ENCODE data around the gene GALNT7. TPM values are rescaled to one million over a fixed set of nuclear protein-coding genes. Genes with fewer than 3 reads are reported as not detected.

The GALNT7 gene
- polyA plus RNA-seq, 1 of the 3 experiments (the other 2 are of a cell fraction), result 14.8 TPM

- TF ChIP-seq, protein P1, sequence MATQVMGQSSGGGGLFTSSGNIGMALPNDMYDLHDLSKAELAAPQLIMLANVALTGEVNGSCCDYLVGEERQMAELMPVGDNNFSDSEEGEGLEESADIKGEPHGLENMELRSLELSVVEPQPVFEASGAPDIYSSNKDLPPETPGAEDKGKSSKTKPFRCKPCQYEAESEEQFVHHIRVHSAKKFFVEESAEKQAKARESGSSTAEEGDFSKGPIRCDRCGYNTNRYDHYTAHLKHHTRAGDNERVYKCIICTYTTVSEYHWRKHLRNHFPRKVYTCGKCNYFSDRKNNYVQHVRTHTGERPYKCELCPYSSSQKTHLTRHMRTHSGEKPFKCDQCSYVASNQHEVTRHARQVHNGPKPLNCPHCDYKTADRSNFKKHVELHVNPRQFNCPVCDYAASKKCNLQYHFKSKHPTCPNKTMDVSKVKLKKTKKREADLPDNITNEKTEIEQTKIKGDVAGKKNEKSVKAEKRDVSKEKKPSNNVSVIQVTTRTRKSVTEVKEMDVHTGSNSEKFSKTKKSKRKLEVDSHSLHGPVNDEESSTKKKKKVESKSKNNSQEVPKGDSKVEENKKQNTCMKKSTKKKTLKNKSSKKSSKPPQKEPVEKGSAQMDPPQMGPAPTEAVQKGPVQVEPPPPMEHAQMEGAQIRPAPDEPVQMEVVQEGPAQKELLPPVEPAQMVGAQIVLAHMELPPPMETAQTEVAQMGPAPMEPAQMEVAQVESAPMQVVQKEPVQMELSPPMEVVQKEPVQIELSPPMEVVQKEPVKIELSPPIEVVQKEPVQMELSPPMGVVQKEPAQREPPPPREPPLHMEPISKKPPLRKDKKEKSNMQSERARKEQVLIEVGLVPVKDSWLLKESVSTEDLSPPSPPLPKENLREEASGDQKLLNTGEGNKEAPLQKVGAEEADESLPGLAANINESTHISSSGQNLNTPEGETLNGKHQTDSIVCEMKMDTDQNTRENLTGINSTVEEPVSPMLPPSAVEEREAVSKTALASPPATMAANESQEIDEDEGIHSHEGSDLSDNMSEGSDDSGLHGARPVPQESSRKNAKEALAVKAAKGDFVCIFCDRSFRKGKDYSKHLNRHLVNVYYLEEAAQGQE (IDR thresholded peaks at IDR 0.05; ENCODE audit: low read depth, low read length), result peak; percentile 78; the same call in 1 of the 2 replicates
- TF ChIP-seq NRF1 (IDR thresholded peaks at IDR 0.05; ENCODE audit: low read depth, low read length), result no peak
- no peak for TF ChIP-seq ZBTB33 (IDR thresholded peaks at IDR 0.05; ENCODE audit: borderline replicate concordance, low read depth)
- no peak; a peak in 1 of 4 replicates for TF ChIP-seq EP300 (IDR thresholded peaks at IDR 0.05; ENCODE audit: borderline replicate concordance in 1 of 2, low read depth in 1 of 2, low read length in 1 of 2)
- TF ChIP-seq TCF12 (IDR thresholded peaks at IDR 0.05), result no peak
- TF ChIP-seq MEF2A (IDR thresholded peaks at IDR 0.05; ENCODE audit: borderline replicate concordance, low read depth), result no peak
- TF ChIP-seq TEAD4 (IDR thresholded peaks at IDR 0.05; ENCODE audit: borderline replicate concordance, insufficient read depth), result no peak
- TF ChIP-seq, protein P2, sequence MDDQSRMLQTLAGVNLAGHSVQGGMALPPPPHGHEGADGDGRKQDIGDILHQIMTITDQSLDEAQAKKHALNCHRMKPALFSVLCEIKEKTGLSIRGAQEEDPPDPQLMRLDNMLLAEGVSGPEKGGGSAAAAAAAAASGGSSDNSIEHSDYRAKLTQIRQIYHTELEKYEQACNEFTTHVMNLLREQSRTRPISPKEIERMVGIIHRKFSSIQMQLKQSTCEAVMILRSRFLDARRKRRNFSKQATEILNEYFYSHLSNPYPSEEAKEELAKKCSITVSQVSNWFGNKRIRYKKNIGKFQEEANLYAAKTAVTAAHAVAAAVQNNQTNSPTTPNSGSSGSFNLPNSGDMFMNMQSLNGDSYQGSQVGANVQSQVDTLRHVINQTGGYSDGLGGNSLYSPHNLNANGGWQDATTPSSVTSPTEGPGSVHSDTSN (IDR thresholded peaks at IDR 0.05), result peak; percentile 27; the same call in 1 of the 2 replicates
- peak; percentile 67; the same call in 1 of the 2 replicates for TF ChIP-seq USF1 (IDR thresholded peaks at IDR 0.05; ENCODE audit: borderline replicate concordance, low read depth)
- peak; percentile 97 for TF ChIP-seq TAF1 (IDR thresholded peaks at IDR 0.05; ENCODE audit: borderline replicate concordance, low read depth, low read length)
Measured at GRCh38 chr4:173334085-173334890, 165.7 kb downstream of the GALNT7 start, which contains the start of gene HMGB2 (continued).
